Endothelial cell of umbilical vein (primary cell): Measurements from ENCODE around the gene CAMTA1.

ENCODE experiments used
- EZH2 ChIP-seq: IDR thresholded peaks from 2 replicates; pipeline ENCODE4 v1.6.1; 2012; ENCODE audit warnings: borderline replicate concordance, low read depth, mild to moderate bottlenecking, moderate library complexity, low read length, inconsistent platforms; ENCODE audit not compliant: severe bottlenecking
- POLR2A ChIP-seq: IDR thresholded peaks from 2 replicates; pipeline ENCODE4 v1.6.1; 2012; ENCODE audit warnings: low read depth, mild to moderate bottlenecking, control low read depth, low read length
- TF ChIP-seq, protein P1 (sequence below), 2 donors: IDR thresholded peaks; 1 replicate in 1 of 2; 2 replicates in 1 of 2; pipeline ENCODE4 v1.5.1; 2011; ENCODE audit warnings: low read length in 2 of 2, mild to moderate bottlenecking in 2 of 2, moderate library complexity in 2 of 2, control low read depth in 1 of 2, inconsistent platforms in 1 of 2, low read depth in 1 of 2; ENCODE audit not compliant: insufficient read depth in 1 of 2; ENCODE audit errors: extremely low read depth in 1 of 2

DNA sequence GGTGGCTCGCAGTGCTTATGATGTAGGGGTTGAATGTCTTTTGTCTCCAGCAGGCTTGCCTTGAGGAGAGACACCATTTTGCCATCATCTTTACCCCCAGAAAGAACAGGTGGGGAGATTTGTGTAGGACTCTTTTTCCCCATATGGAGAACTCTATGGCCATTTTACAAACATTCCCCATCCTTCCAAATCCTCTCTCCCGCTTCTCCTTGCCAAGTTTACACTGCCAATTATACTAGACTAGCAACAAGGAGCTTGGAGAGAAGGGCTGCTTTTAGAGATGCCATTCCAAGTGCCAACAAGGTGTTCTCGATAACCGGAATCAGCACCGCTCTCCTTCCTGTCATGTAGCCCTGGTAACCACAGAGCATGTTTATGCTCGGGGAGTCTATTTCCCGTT is 233.1 kb downstream of the CAMTA1 start:
- TF ChIP-seq POLR2A (no peak), EZH2 (no peak)
- TF ChIP-seq, protein P1, sequence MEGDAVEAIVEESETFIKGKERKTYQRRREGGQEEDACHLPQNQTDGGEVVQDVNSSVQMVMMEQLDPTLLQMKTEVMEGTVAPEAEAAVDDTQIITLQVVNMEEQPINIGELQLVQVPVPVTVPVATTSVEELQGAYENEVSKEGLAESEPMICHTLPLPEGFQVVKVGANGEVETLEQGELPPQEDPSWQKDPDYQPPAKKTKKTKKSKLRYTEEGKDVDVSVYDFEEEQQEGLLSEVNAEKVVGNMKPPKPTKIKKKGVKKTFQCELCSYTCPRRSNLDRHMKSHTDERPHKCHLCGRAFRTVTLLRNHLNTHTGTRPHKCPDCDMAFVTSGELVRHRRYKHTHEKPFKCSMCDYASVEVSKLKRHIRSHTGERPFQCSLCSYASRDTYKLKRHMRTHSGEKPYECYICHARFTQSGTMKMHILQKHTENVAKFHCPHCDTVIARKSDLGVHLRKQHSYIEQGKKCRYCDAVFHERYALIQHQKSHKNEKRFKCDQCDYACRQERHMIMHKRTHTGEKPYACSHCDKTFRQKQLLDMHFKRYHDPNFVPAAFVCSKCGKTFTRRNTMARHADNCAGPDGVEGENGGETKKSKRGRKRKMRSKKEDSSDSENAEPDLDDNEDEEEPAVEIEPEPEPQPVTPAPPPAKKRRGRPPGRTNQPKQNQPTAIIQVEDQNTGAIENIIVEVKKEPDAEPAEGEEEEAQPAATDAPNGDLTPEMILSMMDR (IDR thresholded peaks at IDR 0.05; ENCODE audit: extremely low read depth in 1 of 2, insufficient read depth in 1 of 2, low read depth in 1 of 2, low read length in 2 of 2): no peak
